Activated naive CD4-positive, alpha-beta T cell treated with anti-CD3 and anti-CD28 coated beads, Interleukin-2, amount 50 U/mL, for 72 hours (primary cell): Measurements from ENCODE around the gene FOXL3. TPM values are rescaled to one million over a fixed set of nuclear protein-coding genes. Genes with fewer than 3 reads are reported as not detected.
A peak's percentile ranks its signal among the peaks of the same experiment; 100 is the strongest.
"Not testable (repeated sequence)": the region's sequence is repeated elsewhere in the genome, so short reads cannot be mapped to it uniquely, and the experiment has no call there.

Experiments used
- ATAC-seq, 2 donors: fragments of 150-1000 bp; cut with Tn5 transposase; 2 replicates each; pipeline ENCODE4 v1.10.0; 2021; ENCODE audit warnings: mild to moderate bottlenecking in 2 of 2, moderate library complexity in 2 of 2
- DNase-seq, 2 donors: peaks; one replicate each; pipeline ENCODE4 v3.0.0; 2021 to 2022; ENCODE audit warnings: low spot score in 2 of 2
- H3K27ac Mint-ChIP-seq, 2 donors: one replicate each; pipeline ENCODE4 v1.8.0; 2022; ENCODE audit warnings: mild to moderate bottlenecking in 2 of 2, mixed read lengths in 2 of 2
- H3K36me3 Mint-ChIP-seq, 2 donors: one replicate each; pipeline ENCODE4 v1.8.0; 2022; ENCODE audit warnings: mixed read lengths in 2 of 2
- H3K9me3 Mint-ChIP-seq, 2 donors: one replicate each; pipeline ENCODE4 v1.8.0; 2022; ENCODE audit warnings: mixed read lengths in 2 of 2
- total RNA-seq, 2 donors: library from RNA; stranded (reverse); gene quantifications; one replicate each; pipeline ENCODE4 v1.2.3, GENCODE V29; 2022

Gene FOXL3
- not detected for total RNA-seq

DNA sequence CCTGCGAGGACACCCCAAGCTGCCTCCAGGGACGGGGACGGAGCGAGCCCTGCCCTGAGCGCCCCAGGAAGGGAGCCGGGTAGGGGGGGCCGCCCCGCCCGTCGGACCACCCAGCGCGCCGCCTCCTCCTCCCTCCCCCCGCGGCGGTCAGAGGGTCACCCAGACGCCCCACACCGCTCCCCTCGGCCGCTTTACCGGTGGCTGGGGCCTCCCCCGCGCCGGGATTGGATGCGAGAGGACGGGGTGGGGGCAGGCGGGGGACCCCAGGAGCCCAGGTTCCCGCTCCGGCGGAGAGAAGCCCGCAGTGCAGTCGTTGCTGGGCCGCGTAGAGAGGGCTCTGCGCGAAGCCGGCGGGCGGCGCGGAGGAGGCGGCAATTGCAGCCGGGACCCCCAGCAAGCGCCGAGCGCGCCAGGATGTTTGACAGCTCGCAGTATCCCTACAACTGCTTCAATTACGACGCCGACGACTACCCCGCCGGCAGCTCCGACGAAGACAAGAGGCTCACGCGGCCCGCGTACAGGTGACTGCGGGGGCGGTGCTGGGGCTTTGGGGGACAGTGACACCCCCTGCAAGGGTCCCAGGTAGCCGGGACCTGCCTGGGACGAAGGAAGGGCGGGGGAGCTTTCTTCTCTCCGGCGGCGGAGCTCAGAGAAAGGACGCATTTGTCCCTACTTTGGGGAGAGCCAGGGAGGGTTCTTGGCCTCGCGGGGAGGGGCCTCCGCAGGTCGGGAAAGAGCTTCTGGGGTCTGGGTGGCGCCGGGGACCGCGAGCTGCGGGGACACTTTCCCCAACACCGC is at the start of gene FOXL3:
TSS of gene FOXL3 (plus strand) at position 415 of the 798 bp plus-strand sequence. CDS start at position 415, 0 bp downstream.
- Mint-ChIP-seq H3K36me3 (no peaks in the 10 kb centered on the region), H3K27ac (no peak within 1 kb of the TSS), H3K9me3 (no peaks in the 10 kb centered on the region)
- ATAC-seq (no peak), DNase-seq (peak in 1 of 2 donors; percentile 28)

DNA sequence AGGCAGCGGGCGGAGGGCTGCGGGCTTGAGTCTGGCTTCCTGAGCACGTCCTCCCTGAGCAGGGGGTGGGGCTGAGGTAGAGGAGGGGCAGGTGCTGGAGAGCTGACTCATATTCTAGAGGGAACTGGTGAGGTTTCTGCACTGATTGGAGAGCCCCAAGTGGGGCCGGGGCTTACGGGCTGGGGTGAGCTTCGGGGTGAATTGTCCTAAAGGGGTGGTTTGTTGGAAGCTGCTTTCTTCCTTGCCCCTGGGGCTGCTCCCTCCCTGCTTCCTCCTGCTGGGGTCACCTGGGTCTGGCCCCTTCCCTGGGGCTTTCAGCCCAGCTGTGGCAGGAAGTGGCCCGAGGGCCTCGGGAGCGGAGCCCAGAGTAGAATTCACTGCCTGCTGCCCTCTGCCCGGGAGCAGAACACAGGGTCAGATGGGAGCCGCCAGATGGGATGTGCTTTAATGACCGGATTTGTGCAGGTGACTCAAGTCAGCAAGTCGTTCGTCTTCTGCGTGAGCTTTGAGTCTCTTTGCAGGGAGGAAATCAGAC is 49.0 kb upstream of the FOXL3 start:
- Mint-ChIP-seq H3K27ac (no peak overlapping the region), H3K36me3 (no peaks in the 10 kb centered on the region), H3K9me3 (no peaks in the 10 kb centered on the region)
- peak in 1 of 2 donors; percentile 35 for DNase-seq
- ATAC-seq = peak; percentile 59 to 96

DNA sequence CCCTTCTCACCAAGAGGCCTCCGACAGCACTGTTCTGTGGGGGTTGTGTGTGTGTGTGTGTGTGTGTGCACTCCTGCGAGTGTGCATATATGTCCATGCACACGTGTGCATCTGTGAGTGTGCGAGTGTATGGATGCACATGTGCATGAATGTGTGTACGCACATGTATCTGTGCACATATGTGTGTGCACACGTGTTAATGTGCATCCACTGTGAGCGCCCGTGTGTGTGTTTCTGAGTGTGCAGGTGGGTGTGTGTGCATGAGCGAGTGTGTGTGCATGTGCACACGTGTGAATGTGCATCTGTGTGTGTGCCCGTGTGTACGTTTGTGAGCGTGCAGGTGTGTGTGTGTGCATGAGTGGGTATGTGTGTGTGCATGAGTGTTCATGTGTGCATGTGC is 48.5 kb upstream of the FOXL3 start:
- DNase-seq = no peak
- no peak overlapping the region for H3K27ac Mint-ChIP-seq
- H3K9me3 Mint-ChIP-seq = no peaks in the 10 kb centered on the region
- ATAC-seq = no peak
- no peaks in the 10 kb centered on the region for H3K36me3 Mint-ChIP-seq

DNA sequence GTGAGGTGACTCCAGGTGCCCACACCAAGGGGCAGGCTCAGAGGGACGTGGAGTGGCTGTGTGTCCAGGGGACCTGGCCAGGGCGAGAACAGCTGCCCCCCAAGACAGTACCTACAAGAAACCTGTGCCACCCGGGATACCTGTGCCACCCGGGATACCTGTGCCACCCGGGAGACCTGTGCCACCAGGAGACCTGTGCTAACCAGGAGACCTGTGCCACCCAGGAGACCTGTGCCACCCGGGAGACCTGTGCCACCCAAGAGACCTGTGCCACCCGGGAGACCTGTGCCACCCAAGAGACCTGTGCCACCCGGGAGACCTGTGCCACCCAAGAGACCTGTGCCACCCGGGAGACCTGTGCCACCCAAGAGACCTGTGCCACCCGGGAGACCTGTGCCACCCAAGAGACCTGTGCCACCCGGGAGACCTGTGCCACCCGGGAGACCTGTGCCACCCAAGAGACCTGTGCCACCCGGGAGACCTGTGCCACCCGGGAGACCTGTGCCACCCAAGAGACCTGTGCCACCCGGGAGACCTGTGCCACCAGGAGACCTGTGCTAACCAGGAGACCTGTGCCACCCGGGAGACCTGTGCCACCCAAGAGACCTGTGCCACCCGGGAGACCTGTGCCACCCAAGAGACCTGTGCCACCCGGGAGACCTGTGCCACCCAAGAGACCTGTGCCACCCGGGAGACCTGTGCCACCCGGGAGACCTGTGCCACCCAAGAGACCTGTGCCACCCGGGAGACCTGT is 47.0 kb upstream of the FOXL3 start:
- not testable (repeated sequence) for DNase-seq, H3K27ac Mint-ChIP-seq, H3K9me3 Mint-ChIP-seq, H3K36me3 Mint-ChIP-seq, ATAC-seq

DNA sequence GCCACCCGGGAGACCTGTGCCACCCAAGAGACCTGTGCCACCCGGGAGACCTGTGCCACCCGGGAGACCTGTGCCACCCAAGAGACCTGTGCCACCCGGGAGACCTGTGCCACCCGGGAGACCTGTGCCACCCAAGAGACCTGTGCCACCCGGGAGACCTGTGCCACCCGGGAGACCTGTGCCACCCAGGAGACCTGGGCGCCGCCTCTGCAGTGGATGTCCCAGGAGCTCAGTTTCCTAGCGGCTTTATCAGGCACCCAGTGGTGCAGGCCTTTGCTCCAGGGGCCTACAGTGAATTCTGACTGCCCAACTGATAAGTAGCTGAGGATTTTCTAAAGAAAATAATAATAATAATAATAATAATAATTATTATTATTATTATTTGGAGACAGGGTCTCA is 46.4 kb upstream of the FOXL3 start:
- H3K9me3 Mint-ChIP-seq, ATAC-seq, DNase-seq, H3K36me3 Mint-ChIP-seq, H3K27ac Mint-ChIP-seq: not testable (repeated sequence)

DNA sequence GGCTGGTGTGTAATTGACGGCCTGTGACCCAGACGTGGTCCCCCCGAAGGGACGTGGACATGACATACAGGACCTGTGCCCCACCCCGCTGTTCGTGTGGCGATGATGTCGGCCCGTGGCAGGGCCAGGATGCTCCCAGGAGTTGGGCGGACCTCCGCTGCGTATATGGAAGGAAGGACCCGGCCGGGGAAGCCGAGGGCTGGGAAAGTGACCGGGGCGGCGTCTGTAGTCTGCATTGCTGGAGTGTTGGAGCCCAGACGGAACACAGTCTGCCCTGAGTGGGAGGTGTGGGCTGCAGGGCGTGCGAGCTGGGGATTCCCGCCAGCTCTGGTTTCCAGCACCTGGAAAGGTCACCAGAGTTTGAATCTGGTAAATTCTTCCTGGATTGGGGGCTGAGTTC is 45.0 kb upstream of the FOXL3 start:
- Mint-ChIP-seq H3K36me3 (no peaks in the 10 kb centered on the region), H3K27ac (no peak overlapping the region), H3K9me3 (no peaks in the 10 kb centered on the region)
- DNase-seq (no peak), ATAC-seq (no peak)

DNA sequence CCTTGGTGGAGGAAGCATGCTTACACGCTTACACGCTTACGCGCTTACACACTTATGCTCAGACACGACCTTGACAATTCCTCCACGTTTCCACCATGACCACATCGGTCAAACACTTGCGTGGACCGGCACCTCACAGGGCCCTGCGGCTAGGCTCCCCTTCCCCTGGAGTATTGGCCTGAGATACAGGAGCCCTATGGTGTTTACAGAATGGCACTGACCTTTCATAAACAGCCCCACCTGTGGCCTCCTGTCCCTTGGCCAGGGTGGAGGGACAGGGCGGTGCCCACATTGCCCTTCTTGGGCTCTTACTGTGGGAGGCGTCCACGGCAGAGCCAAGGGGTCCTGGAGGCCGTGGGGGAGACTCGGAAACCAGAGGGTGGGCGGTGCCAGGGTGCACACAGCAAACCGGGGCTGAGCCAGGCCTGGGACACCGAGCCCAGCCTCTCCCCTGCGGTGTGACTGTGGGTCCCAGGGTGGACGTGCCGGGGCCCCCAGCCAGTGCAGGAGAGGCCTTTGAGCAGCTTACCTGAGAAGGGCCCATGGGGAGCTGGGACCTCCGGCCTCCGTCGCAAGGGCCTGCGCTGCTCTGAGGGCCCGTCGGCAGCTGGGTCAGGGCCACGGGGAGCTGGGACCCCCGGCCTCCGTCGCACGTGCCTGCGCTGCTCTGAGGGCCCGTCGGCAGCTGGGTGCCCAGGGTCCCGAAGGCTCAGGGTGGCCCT is 44.2 kb upstream of the FOXL3 start:
- Mint-ChIP-seq H3K27ac (no peak overlapping the region), H3K9me3 (no peaks in the 10 kb centered on the region), H3K36me3 (no peaks in the 10 kb centered on the region)
- ATAC-seq (no peak), DNase-seq (no peak)

DNA sequence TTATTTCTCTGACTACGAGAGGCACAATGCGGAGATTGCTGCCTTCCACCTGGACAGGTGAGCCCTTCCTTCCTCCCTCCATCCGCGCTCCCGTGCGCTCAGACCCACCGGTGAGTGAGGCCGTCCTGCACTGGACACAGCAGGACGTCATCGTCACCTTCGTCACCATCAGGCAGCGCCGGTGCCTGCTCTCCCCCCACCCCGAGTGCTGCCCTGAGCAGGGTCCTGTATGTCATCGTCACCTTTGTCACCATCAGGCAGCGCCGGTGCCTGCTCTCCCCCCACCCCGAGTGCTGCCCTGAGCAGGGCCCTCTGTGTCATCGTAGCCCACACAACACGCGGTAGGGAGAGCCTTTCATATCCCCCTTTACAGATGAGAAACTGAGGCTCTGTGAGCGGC is 43.5 kb upstream of the FOXL3 start:
- no peaks in the 10 kb centered on the region for H3K9me3 Mint-ChIP-seq
- no peak for ATAC-seq
- DNase-seq = no peak
- H3K27ac Mint-ChIP-seq = no peak overlapping the region
- no peaks in the 10 kb centered on the region for H3K36me3 Mint-ChIP-seq

DNA sequence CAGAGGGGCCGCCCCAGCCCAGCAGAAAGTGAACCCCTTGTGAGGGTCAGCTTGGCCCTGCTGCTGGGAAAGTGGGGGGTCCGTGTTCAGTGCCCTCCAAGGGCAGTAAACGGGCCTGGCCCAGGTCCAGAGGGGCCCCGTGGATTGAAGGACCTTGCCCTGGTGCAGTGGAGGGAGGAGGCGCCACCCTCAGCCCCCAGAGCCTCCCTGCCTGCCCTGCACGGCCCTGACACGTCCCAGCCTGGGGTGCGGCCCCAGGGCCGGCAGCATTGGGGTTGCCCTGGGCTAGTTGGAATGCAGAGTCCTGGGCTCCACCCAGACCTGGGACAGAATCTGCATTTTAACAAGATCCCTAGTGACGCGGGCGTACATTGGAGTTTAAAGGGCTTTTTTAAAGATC is 42.8 kb upstream of the FOXL3 start:
- Mint-ChIP-seq H3K27ac (no peak overlapping the region), H3K36me3 (no peaks in the 10 kb centered on the region), H3K9me3 (no peaks in the 10 kb centered on the region)
- ATAC-seq (no peak), DNase-seq (no peak)

DNA sequence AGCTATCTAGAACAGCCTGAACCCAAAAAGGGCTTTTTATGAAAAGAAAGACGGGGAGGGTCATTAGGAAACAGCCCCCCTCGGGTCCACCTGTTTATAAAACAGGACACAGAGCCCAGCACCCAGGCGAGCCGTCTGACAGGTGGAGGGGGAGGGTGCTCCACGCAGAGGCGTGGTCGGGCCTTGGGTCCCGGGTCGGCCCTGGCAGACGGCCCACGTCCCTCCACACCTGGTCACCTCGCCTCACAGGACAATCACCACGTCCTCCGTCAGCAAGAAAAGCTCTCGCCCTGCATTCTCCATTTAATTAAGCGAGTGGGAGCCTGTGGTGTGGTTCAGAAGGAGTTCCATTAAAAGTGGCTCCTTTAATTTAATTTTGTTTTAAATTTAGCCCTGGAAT is 42.3 kb upstream of the FOXL3 start:
- Mint-ChIP-seq H3K27ac (no peak overlapping the region), H3K9me3 (no peaks in the 10 kb centered on the region), H3K36me3 (no peaks in the 10 kb centered on the region)
- no peak for DNase-seq
- ATAC-seq = no peak

DNA sequence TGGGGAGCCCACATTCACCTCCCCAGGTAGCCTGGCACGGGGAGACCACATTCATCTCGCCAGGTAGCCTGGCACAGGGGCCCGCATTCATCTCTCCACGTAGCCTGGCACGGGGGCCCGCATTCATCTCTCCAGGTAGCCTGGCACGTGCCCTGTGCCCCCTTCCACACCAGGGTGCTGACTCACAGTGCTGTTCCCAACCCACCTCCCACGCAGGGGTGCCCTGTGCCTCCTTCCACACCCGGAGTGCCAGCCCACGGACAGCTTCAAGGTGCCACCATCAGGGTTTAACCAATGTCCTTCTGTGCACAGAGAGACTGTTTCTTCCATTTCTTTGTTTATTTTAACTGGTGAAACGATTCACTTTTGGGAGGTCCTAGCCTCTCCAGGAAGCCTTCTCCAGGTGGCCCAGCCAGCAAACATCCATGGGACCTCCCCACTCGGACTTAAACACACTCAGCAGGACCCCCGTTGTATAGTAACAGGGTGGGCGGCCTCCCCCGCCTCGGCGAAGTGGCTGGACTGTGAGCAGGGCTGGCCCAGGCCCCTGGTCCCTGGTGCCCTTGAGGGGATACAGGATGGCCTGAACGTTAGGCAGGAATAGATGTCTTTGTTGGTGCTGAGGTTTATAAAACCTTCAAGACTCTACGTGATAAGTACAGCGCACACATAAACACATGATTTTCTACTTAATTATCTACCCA is 41.1 kb upstream of the FOXL3 start:
- Mint-ChIP-seq H3K9me3 (no peaks in the 10 kb centered on the region), H3K36me3 (no peaks in the 10 kb centered on the region), H3K27ac (peak overlapping the region in 1 of 2 donors; percentile 12)
- DNase-seq (no peak), ATAC-seq (no peak)

DNA sequence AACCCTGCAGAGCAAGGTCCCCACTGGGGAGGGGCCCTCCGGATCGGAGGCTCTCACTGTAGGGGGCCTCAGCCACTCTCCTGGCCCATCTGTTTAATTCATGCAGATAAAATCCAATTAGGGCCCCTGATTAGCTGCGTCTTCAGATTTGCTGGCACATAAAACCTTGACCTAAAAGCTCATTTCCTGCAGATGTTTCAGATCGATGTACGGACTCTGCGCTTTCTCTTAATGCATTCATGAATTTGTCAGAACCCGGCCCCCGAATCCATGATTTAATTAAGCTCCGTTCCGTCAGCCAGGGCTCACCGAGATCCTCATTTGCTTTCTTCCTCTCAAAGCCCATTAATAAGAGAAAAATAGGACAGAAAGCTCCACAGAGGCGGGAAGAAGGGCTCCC is 40.0 kb upstream of the FOXL3 start:
- Mint-ChIP-seq H3K9me3 (no peaks in the 10 kb centered on the region), H3K27ac (no peak overlapping the region), H3K36me3 (no peaks in the 10 kb centered on the region)
- ATAC-seq (no peak), DNase-seq (no peak)

DNA sequence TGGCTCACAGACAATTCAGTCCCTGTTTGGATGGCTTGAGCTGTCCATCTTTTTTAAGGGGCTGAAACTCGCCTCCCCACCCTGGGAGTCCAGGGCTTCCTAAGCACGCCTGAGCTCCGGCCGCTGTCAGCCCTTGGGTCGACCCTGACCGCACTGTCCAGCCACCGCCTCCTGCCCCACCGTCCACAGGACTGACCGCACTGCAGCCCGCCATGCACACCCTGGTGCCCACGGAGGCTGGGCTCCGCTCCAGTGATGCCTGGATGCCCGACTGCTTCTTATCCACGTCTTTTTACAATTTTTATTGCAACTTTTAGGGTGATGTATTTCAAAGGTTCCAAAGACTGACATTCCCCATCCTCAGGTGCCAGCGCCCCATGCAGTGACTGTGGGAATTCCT is 39.4 kb upstream of the FOXL3 start:
- DNase-seq = no peak
- Mint-ChIP-seq H3K27ac (no peak overlapping the region), H3K9me3 (no peaks in the 10 kb centered on the region), H3K36me3 (no peaks in the 10 kb centered on the region)
- no peak for ATAC-seq

DNA sequence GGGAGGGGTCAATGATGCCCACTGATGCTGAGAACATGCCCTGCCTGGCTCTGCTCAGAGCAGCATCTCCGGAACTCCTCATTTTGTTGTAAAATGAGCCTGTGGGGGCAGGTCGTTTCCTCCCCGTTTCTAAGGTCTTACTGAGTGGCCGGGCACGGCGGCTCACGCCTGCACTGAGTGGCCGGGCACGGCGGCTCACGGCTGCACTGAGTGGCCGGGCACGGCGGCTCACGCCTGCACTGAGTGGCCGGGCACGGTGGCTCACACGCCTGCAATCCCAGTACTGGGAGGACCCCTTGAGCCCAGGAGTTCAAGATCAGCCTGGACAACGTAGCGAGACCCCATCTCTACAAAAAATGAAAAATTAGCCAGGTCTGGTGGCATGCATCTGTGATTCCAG is 39.0 kb upstream of the FOXL3 start:
- H3K9me3 Mint-ChIP-seq = no peaks in the 10 kb centered on the region
- no peak for ATAC-seq
- H3K36me3 Mint-ChIP-seq = no peaks in the 10 kb centered on the region
- DNase-seq = no peak
- no peak overlapping the region for H3K27ac Mint-ChIP-seq

DNA sequence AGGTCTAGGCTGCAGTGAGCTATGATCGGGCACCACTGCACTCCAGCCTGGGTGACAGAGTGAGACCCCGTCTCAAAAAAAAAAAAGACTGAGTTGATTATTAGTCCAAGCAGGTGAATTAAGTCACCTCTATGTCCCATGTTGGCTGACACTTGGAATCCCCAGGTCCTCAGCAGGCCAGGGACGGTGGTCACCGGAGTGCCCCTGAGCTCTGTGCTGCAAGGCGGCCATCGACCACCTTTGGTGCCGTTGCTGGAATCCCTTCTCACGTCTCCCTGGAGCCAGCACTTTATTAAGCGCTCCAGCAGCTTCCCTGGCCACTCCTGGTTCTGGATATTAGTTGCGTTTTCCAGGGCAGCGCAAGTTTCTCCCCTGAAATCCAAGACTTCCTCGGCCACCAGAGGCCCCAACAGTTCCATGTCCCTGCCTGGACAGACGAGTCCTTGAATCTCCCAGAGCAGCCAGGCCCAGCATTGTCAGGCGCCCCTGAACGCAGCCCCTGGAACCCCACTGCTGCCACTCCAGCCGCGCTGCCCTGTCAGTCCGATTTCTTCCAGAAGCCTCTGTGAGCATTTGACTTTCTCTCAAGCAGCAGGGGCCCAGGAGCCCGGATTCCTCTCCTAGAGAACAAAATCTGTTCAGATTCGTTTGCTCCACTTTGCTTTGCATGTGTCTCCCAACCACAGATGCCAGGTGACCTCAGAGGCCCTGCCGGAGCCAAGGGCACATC is 38.4 kb upstream of the FOXL3 start:
- ATAC-seq (no peak), DNase-seq (no peak)
- Mint-ChIP-seq H3K36me3 (no peaks in the 10 kb centered on the region), H3K27ac (no peak overlapping the region), H3K9me3 (no peaks in the 10 kb centered on the region)
